Transverse colon (tissue), 4 donors: ENCODE data around the gene ZMYND19. TPM values are rescaled to one million over a fixed set of nuclear protein-coding genes. Genes with fewer than 3 reads are reported as not detected.

Experiments used
- DNase-seq: peaks from one replicate; pipeline ENCODE4 v3.0.0-alpha.2; 2019
- H3K27ac ChIP-seq, 4 donors: fragments of 200-600 bp; sonication (generic); 2 replicates each; pipeline ENCODE4 v1.5.1; 2016 to 2018; ENCODE audit warnings: inconsistent platforms in 4 of 4
- H3K27me3 ChIP-seq: fragments of 200-600 bp; sonication (generic); 2 replicates; pipeline ENCODE4 v1.5.1; 2017; ENCODE audit warnings: inconsistent platforms
- H3K36me3 ChIP-seq, 4 donors: fragments of 200-600 bp; sonication (generic); 2 replicates each; pipeline ENCODE4 v1.5.1; 2017 to 2019; ENCODE audit warnings: inconsistent platforms in 4 of 4
- H3K4me1 ChIP-seq, 4 donors: fragments of 200-600 bp; sonication (generic); 2 replicates each; pipeline ENCODE4 v1.5.1; 2017 to 2020; ENCODE audit warnings: inconsistent platforms in 4 of 4
- H3K4me3 ChIP-seq, 4 donors: fragments of 200-600 bp; sonication (generic); 1 replicate in 1 of 4; 2 replicates in 3 of 4; pipeline versions ENCODE4 v1.5.1 to v1.6.1; 2017 to 2019; ENCODE audit warnings: inconsistent platforms in 4 of 4
- H3K9me3 ChIP-seq, 2 donors: fragments of 200-600 bp; sonication (generic); 2 replicates each; pipeline ENCODE4 v1.5.1; 2017 to 2019; ENCODE audit warnings: inconsistent platforms in 2 of 2
- CTCF ChIP-seq, 5 experiments: fragments of 200-600 bp in 3 of 5; fragments of 450-650 bp in 2 of 5; sonication (generic) in 3 of 5; IDR thresholded peaks; 1 replicate in 2 of 5; 2 replicates in 3 of 5; pipeline ENCODE4 v1.5.1; 2016 to 2017; ENCODE audit warnings: antibody characterized with exemption in 5 of 5, inconsistent platforms in 3 of 5, mild to moderate bottlenecking in 2 of 5, moderate library complexity in 1 of 5
- EP300 ChIP-seq: sonication (generic); formaldehyde crosslinking; IDR thresholded peaks from one replicate; pipeline ENCODE4 v1.6.1; 2017; ENCODE audit warnings: antibody characterized with exemption, low read depth
- POLR2A ChIP-seq: fragments of 450-650 bp; IDR thresholded peaks from one replicate; pipeline ENCODE4 v1.6.1; 2016; ENCODE audit warnings: antibody characterized with exemption, mild to moderate bottlenecking, moderate library complexity
- POLR2AphosphoS5 ChIP-seq, 3 donors: sonication (generic); formaldehyde crosslinking; IDR thresholded peaks; one replicate each; pipeline ENCODE4 v1.6.1; 2016; ENCODE audit warnings: antibody characterized with exemption in 3 of 3
- WGBS, 2 donors: methylation state at CpG; one replicate each; pipeline ENCODE4 v1.1.5; 2018; ENCODE audit warnings: low coverage in 1 of 2; 5-methylcytosine and 5-hydroxymethylcytosine counted together
- in situ Hi-C, 4 donors: fragments of 200-750 bp; cut with MboI; loops; one replicate each; pipeline versions ENCODE4 v1.15.0 to v1.15.1; 2017; ENCODE audit warnings: low sequenced_read_pairs in 3 of 4, low pct_ligation_motif_present in 1 of 4, low pct_unique_long_range_greater_than_20kb in 1 of 4
- intact Hi-C: fragments of 100-400 bp; cut with DNase I; formaldehyde crosslinking; loops from one replicate; pipeline ENCODE4 v1.15.1; 2023; ENCODE audit warnings: low total_unique reads
- total RNA-seq, 4 donors: library from RNA; depleted of rRNA; stranded (reverse); fragments of >200 nt; gene quantifications; one replicate each; pipeline ENCODE4 v1.1.0, GENCODE V29; 2016

The ZMYND19 gene
- total RNA-seq, 4 donors from 2014 or later, result 6.7 to 11.5 (median 9.8) TPM

DNA sequence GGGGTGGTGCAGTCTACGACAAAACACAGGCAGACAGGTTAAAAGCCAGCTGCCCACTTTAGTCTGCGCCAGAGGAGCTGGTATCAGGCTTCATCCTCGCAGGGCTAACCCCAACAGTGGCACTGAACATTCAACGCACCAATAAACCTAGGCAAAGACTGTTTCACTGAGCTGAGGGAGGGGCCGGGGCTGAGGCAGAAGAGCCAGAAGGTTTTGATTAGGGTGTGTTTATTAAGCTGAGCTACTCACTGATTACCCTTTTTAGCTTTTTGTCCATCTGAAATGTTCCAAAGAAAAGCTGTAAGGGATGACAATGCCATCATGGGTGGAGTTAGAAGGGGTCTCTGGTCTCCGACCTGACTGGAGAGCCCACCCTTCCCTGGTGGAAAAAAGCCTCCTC, 1.4 kb downstream of the ZMYND19 start:
- Histone ChIP-seq H3K9me3 (no peaks in the 10 kb centered on the region), H3K4me1 (peaks cover 6 to 20% (median 17%) of the 10 kb centered on the region in 4 donors), H3K36me3 (no peaks in the 10 kb centered on the region), H3K4me3 (no peak overlapping the region), H3K27me3 (no peaks in the 10 kb centered on the region), H3K27ac (peak overlapping the region in 1 of 4 donors; percentile 59)
- intact Hi-C loops, result no loop called here
- DNase-seq, result no peak
- TF ChIP-seq CTCF (IDR thresholded peaks at IDR 0.05), result no peak
- WGBS, 2 donors, result 89% methylated on average over 6 of the region's 6 CpGs; no CpG with 5 or more reads in 1 of the 2 donors
- in situ Hi-C loops, result no loop called here

DNA sequence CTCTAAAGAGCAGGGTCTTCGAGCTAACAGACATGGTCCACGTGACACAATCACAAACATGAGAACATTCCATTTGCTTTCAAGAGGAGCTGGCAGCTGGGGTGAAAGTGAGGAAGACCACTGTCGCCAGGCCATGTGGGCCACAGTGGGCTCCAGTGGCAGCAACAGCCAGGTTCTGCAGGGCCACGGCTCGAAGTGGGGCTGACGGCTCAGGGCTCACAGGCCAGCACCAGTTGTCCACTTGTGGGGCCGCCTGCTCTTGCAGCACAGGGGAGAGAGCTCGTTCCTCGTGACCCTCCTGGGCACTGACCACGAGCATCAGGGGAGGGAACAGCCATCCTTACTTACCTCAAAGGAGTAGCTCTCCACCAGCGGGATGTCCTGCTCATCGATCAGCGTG, 2.0 kb downstream of the ZMYND19 start:
- Histone ChIP-seq H3K36me3 (no peaks in the 10 kb centered on the region), H3K4me1 (peaks cover 6 to 20% (median 17%) of the 10 kb centered on the region in 4 donors), H3K27me3 (no peaks in the 10 kb centered on the region), H3K9me3 (no peaks in the 10 kb centered on the region), H3K27ac (no peak overlapping the region), H3K4me3 (no peak overlapping the region)
- 89% methylated on average over 8 of the region's 13 CpGs; no CpG with 5 or more reads in 1 of the 2 donors for WGBS, 2 donors
- intact Hi-C loops (no loop called here), in situ Hi-C loops (no loop called here)
- no peak for DNase-seq
- TF ChIP-seq EP300, result no peak
- TF ChIP-seq POLR2A, result no peak
- no peak for TF ChIP-seq CTCF (IDR thresholded peaks at IDR 0.05)
- no peak for TF ChIP-seq POLR2AphosphoS5 (IDR thresholded peaks at IDR 0.05)

- TF ChIP-seq POLR2AphosphoS5 (IDR thresholded peaks at IDR 0.05) (no peak), CTCF (IDR thresholded peaks at IDR 0.05) (no peak), POLR2A (no peak), EP300 (no peak)
- intact Hi-C loops, result no loop called here
- WGBS, 2 donors, result 91% methylated on average over 9 of the region's 14 CpGs; no CpG with 5 or more reads in 1 of the 2 donors
Observed at GRCh38 chr9:137586854-137587253, 3.5 kb downstream of the ZMYND19 start.

GRCh38 chr9:137583957-137584356, 6.4 kb downstream of the ZMYND19 start:
- WGBS, 2 donors, result 88% methylated on average over 8 of the region's 8 CpGs; no CpG with 5 or more reads in 1 of the 2 donors
- Histone ChIP-seq H3K9me3 (no peaks in the 10 kb centered on the region), H3K27ac (no peak overlapping the region), H3K27me3 (no peaks in the 10 kb centered on the region), H3K4me1 (peaks cover 5 to 9% (median 7%) of the 10 kb centered on the region in 4 donors), H3K36me3 (no peaks in the 10 kb centered on the region), H3K4me3 (no peak overlapping the region)
- intact Hi-C loops, result no loop called here
- no peak for DNase-seq
- in situ Hi-C loops, result no loop called here
- no peak for TF ChIP-seq EP300
- no peak for TF ChIP-seq CTCF (IDR thresholded peaks at IDR 0.05)

More at GRCh38 chr9:137586854-137587253, 3.5 kb downstream of the ZMYND19 start:
- no peak for DNase-seq
- H3K36me3 ChIP-seq, result no peaks in the 10 kb centered on the region
- H3K27me3 ChIP-seq, result no peaks in the 10 kb centered on the region
- H3K9me3 ChIP-seq, result no peaks in the 10 kb centered on the region
- peaks cover 6 to 20% (median 17%) of the 10 kb centered on the region in 4 donors for H3K4me1 ChIP-seq
- no peak overlapping the region for H3K27ac ChIP-seq
- in situ Hi-C loops, result no loop called here
- no peak overlapping the region for H3K4me3 ChIP-seq
